Ureter (tissue), 1 donor: ENCODE data around the gene ARMH1. TPM values are rescaled to one million over a fixed set of nuclear protein-coding genes. Genes with fewer than 3 reads are reported as not detected.

Experiments
- DNase-seq: peaks from one replicate; pipeline ENCODE4 v3.0.0-alpha.2; 2020; ENCODE audit warnings: low spot score
- total RNA-seq: library from RNA; stranded (reverse); gene quantifications from one replicate; pipeline ENCODE4 v1.2.4, GENCODE V29; 2023
- donor health status: DM: yes; HTN: yes; CAD: no.

The ARMH1 gene
- total RNA-seq, 1 donor from 2014 or later: 3.0 TPM

DNA sequence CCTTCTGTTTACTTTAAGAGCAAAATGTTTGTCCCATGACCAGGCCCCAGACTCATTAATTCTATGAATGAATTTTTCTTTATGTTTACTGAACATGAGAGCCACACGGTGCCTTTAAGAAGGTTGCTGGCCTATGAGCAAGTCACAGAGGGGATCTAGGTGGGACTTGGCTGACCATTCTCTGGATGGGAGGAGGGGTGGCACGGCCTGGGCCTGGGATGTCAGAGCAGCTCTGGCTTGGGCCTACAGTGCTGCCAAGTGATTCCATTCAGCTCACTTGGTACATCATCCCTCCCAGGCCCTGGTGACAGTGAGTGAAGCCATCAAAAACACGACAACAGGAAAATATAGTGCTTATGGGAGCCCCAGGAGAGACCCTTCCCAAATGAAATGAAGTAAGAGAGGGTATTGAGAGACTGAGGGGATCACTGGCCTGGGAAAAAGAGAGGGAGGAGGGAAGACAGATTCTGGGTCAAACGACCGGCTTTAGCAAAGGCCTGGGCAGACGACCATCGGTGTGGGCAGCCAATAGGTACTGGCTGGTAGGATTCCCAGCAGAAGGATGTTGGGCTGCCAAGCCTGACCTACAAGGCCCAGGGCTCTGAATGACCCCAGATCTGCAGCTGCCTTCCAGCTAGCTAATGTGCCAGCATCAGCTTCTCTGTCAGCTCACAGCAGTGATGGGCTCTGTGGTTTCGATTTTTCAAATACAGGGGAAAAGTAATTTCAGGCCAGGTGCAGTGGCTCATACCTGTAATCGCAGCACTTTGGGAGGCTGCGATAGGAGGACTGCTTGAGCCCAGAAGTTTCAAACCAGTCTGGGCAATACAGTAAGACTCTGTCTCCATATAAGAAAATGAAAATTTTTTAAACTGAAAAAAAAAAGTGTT, 3.5 kb upstream of the ARMH1 start:
- DNase-seq: no peak

DNA sequence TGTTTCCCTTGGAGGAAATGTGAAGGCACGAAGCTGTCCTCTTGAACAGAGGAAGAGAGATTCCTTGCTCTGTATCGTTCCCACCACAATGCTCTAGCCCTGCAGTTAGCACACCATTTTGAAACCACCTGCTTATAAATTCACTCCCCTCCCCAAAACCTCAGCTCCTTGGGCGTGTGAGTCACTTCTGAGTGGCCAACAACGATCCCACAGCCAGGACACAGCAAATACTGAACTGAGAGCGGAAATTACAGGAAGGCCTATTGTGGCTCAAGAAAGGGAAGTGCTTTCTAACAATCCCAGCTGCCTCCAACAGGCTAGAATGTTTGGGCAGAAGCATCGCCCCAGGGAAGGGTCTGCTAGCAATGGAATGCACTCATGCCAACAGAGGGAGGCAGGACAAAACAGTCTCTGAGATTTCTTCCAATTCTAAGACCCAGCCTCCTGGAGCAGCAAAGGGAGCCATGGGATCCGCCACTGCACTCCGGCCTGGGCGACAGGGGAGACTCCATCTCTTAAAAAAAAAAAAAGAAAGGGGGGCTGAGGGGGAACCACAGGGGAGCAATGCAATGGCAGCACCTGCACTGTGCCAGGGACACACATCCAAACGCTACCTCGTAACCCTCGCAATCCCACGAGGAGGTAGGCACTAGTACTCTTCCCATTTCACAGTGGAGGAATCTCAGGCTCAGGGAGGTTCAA, 2.1 kb upstream of the ARMH1 start:
- DNase-seq: no peak

DNA sequence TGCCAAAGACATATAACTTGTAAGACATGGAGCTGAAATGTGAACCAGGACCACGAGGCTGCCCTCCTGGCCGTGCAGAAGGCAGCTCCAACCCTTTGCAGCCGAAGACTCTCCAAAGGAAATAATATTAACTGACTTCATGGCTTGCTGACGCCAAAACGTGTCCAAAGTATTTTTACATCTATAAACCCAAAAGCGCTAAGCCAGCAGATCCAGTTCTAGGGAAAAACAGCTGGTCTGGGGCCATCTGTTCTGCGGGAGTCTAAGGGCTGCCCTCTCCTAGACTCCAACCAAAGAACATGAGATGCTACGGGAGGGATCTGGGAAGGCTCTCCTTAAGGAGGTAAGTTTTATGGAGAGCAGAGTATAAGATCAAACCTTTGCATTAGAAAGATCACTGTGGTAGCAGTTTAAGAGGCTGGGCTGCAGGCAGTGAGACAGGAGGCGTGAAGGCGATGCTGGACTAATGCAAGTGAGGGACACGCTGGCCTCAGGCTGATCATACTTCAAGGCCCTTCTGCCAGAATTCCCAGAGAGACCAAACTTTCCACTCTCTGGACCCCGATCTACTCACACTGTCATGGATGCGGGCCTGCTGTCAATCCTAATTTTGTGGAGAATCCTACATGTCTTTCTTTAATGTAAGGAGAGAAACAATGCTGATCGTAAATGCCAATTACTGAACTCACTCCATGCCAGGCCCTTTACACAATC, 1.4 kb upstream of the ARMH1 start:
- DNase-seq: no peak

DNA sequence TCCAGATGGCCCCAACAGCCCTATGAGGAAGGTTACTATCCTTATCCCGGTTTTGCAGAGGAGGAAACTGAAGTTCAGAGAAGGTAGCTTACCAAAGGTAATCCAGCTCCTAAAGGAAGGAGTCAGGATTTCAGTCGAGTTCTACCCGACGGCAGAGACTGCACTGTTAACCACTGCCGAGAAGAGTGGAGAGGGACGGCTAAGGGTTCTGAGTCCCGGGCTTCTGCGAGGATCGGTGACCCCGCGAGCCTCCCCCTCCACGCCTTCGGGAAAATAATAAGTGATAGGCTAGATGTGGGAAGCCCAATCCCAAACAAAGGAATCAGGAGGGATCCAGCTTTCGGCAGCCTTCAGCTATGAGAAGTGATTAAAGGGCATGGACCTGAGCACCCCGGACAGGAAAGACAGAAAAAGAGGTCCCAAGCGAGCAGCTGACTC, 820 bp upstream of the ARMH1 start:
- no peak for DNase-seq

DNA sequence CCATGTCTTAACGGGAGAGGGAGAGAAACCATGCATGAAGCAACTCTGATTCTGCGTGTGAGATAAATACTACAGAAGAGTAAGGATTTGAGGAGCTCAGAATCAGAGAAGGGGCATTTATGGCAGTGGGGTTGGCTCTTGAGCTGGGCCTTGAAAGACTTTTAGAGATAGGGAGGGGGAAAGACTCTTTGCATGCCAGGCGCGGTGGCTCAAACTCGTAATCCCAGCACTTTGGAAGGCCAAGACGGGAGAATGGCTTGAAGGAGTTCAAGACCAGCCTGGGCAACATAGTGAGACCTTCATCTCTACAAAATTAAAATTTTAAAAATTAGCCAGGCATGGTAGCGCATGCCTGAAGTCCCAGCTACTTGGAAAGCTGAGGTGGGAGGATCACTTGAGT, 672 bp downstream of the ARMH1 start:
- no peak for DNase-seq

DNA sequence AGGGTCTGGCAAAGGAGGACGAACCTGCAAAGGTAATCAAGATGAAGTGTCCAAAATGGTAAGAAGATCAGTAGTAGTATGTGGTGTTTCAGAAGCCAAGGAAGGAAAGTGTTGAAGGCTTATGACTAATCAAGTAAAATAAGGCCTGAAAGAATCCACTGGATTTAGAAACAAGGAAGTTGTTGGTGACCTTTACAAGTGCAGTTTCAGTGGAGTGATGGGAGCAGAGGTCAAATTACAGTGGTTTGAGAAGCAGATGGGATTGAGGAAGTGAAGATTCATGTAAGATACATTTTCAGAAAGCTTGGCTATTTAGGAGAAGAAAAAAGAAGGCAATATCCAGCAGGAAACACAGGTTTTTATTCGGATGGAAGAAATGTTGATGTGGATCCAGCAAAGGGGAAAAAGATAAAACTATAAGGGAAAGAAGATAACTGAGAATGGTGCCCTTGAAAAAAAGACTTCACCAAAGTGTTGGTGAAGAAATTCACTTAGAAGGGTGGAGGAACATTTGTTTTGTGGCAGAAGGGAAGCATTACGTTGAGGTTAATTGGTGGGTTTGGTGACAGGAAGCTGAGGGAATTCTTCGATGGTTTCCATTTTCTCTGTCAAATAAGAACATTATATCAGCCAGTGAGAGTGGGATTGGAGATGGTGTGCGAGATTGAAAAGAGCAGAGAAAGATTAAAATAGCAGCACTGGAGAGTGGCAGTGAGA, 2.1 kb downstream of the ARMH1 start:
- DNase-seq: no peak

DNA sequence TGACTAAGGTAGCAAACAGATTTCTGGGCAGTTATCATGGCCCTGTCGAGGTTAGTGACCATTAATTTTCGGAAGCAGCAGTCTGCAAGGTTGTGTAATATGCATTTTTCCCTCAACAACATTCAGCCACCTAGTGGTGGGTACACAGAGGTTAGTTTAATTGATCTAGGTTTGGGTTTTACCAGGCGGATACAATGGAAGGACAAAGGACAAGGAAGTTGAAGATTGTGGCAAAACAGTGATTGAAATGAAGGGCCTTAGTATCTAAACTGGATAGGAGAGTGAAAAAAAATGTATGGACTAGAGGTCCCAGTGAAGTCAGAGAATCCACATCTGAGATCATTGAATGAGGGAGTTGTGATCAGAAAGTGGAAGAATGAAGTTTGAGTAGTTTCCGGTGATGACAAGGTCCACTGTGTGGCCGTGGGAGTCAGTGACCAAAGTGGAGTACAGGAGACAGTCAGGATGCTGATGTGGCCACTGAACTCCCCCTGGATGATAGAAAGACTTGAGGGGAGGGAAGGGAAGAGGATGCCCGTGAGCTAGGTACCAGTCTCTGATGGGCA, 2.8 kb downstream of the ARMH1 start:
- DNase-seq: no peak

DNA sequence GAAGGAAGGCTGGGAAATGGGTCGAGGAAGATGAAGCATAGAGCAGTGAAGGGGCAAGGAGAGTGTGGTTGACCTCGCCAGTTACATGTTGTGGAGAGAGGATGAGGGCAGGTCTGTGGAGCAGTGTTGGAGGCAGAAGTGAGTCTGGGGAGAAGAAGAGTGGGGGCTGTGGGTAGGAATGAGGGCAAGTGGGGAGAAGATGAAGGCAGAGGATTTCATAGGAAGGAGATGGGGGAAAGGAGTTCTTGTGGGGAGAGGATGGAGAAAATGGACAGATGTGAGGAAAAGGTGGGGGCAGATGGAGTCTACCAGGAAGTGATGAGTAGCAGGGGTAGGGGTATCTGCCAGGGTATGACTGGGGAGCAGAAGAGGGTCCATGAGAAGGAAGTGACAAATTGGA, 3.6 kb downstream of the ARMH1 start:
- DNase-seq: no peak

DNA sequence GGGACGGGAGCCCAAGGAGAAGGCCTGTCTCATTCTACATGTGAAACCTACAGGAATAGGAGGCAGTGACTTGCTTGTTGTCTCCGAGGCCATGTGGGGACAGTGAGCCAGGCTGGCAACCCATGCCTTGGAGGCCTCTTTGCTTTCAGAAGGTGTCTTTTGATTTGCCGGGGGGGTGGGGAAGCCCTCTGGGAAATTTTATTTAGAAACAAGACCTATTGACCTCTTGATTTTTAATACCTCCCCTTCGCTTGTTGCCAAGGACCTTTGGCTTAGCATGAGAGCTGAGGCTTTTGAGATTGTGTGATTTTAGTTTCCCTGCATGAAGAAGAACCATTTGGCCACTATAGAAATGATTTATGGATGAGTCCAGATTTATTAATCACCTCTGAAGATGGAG, 4.1 kb downstream of the ARMH1 start:
- no peak for DNase-seq

DNA sequence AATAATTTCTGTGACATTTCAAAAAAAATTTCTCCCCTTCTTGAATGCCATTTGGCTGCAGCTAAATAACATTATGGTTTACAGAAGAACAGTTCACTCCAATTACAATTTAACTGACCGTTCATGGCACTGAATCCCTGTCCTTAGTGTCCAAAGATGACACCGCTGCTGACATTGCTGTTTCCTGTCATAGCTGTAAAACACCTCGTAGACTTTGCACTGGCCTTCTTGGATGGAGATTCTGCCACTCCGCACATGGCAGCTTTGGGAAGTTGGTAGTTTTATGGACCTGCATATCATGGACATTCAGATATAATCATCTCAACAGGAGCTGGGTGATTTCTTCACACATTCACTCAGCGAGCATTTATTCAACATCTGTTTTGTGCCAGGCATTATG, 5.0 kb downstream of the ARMH1 start:
- no peak for DNase-seq

DNA sequence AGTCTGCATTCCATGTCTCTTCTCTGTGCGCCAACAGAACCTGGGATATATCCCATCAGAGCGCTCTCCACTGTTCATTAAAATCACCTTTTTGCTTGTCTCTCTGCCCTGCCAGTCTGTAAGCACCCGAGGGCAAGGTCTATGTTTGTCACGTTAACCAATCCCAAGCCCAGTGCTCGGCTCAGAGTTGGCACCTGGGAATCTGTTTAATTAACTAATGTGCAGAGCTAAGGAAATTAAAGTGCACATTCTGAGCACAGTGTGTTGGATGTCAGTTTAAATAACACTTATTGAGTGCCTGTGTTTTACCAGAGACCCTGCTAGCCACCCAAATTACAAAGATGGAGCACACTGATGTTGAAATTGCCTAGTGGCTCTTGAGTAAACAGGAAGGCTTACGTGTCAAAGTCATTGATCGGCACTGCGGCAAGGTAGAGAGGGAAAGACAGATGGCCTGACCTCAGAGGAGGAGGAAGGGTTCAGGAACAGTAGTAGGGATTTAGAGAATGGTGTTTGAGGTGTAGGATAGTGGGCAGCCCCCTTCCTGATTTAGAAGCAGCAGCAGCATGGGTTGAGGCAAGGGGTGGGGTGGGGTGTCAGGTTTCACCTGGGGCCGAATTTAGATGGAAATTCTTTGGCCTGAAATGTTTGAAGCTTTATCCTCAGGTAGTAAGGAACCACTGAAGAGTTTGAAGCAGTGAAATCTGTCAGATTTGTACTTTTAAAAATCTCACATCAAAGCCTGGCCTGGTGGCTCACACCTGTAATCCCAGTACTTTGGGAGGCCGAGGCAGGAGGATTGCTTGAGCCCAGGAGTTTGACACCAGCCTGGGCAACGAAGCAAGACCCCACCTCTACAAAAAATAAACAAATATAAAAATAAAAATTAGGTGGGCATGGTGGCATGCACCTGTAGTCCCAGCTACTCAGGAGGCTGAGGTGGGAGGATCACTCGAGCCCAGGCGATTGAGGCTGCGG, 7.7 kb downstream of the ARMH1 start:
- DNase-seq: no peak

DNA sequence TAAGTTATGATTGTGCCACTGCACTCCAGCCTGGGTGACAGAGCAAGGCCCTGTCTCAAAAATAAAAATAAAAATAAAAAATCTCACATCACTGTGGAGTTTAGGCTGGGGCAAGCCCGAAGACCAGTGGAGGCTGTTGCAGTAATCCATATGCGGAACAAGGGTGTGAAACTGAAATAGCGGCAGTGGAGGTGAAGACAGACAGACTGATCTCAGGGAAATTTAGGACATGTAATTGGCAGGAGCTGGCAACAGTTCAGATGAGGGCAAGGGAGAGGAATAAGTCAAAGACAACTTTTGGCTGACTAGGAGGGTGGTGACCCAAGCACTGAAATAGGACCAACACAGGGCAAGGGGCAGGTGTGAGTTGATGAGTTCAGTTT, 8.4 kb downstream of the ARMH1 start:
- DNase-seq: no peak

DNA sequence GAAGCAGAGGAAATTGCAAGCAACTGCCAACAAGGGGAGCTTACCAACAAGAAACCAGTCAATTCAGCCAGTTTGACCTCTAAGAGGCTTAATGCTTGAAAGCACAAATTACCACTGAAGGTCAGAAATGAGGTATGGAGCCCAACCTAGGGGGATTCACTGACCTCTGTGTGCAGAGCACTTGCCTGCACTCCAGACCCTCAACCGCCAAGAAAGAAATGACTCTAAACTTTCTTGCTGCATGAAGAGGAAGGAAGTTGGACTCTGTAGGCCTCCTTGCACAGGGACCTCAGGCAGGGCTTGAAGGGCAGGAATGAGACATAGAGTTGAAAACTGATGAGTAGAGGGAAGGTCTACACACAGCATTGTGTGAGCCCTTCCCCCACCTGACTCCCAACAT, 10.0 kb downstream of the ARMH1 start:
- DNase-seq: no peak

DNA sequence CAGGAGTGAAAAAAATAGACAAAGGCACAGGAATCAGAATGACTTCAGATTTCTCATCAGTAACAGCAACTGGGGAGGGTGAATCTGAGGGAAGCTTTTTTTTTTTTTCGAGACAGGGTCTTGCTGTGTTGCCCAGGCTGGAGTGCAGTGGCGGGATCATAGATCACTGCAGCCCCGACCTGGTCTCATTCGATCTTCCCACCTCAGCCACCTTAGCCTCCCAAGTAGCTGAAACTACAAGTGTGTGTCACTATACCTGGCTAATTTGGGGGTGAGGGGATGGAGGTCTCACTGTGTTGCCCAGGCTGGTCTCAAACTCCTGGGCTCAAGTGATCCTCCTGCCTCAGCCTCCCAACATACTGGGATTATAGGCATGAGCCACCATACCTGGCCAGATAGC, 10.7 kb downstream of the ARMH1 start:
- DNase-seq: no peak

DNA sequence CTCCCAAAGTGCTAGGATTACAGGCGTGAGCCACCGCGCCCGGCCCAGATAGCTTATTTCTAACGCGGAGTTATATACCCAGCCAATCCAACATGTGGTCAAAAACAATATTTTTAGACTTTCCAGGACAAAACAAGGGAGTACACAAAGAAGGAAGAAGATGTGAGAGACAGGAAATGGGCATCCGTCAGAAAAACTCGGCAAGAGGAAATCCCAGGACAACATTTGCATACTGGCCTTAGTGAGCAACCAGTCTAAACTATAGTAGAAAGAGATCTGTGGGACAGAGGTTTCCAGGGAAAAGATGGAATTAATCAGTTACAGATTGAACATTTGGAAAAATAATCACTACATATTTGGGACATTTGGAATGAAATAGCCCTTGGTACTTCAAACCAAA, 11.4 kb downstream of the ARMH1 start:
- no peak for DNase-seq

DNA sequence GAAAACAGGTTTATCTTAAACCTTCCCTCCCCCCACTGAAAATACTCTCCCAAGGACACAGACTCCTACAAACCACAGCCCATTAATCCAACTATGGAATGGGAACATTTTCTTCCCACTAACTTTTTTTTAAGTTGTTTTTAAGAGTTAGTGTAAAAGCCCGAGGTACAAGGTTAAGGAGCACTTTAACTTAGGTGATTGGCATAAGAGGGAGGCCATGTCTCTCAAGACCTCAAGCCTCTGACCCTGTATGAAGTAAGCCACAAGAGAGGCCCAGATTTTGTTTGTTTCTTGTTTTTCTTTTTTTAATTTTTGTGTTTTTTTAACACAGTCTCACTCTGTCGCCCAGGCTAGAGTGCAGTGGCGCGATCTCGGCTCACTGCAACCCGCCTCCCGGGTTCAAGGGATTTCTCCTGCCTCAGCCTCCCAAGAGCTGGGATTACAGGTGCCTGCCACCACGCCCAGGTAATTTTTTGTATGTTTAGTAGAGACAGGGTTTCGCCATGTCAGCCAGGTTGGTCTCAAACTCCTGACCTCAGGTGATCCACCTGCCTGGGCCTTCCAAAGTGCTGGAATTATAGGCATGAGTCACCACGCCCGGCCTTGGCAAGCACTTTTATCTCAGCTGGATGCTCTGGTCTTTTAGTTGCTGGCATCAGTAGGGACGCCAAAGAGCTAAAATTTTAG, 14.4 kb downstream of the ARMH1 start:
- no peak for DNase-seq

DNA sequence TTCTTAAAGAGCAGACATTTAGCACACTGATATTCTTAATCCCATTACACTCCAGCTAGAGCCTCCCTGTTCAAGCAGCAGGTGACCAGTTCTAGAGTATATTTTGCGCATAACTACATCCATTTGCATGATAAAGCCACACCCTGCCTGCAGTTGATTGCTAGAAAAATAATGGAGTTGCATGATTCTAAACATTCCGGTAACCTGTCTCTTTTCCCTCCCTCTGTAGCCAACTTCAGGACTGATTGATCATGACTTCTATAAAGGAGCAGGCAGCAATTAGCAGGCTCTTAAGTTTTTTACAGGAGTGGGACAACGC, 14.9 kb downstream of the ARMH1 start:
- no peak for DNase-seq

DNA sequence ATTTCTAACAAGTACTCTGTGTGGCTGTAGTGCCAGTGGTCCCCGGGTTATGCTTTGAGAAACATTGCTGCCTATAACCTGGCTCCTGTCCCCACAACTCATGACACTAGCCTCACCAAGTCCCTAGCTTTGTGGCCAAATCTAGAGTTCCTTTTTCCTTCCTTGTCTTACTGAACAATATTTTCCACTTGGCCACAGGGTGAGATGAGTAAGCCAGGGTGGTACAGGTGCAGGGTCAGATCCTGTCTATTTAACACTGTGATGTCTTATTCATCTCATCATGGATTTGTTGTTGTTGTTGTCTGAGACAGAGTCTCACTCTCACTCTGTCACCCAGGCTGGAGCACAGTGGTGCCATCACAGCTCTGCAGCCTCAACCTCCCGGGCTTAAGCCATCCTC, 18.6 kb downstream of the ARMH1 start:
- no peak for DNase-seq

DNA sequence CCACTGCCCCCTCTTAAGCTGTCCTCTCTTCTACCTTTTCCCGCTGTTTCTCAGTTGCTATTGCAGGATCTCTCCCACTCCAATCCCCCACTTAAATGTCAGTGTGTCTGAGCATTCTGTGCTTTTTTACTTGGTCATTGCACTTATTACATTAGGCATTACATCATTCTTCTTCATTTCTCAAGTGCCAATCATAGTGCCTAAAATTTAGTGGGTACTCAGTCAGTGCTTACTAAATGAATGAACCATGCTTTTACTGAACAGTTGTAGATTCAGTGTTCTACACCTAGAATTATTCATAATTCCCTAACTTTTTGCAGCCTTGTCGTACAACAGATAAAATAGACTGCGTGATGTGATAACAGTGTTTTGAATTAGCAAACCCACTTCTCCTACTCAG, 19.4 kb downstream of the ARMH1 start:
- DNase-seq: no peak

DNA sequence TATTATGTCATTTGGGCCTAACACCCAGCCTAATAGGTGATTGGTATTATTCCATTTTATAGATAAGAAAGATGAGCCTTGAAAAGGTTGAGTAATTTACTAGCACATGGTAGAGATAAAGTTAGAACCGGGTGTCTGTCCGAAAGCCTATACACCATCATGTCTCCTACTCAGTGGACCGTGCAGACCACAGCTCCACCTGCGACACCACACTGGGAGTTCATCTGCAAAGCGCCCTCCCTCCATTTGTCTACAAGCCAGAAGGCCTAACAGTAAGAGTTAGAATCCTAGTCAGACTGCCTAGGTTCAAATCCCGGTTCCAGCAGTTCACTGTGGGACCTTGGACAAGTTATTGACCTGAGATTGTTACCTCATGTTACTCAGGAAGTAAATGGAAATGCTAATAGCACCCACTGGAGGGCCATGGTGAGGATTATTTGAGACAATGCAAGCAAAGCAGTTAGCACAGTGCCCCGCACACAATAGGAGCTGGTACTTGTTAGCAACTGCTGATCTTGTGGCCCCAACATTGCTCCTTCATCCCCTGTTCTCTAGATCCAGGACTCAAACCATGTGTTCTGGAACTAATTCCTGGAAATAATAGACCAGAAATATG, 20.5 kb downstream of the ARMH1 start:
- no peak for DNase-seq
